ENCODE data around the gene ITPR2.

Gene ITPR2

GRCh38 chr12:26292596-26292995, 540.4 kb downstream of the ITPR2 start:
- no peak for DNase-seq (ENCODE audit: low read depth)

DNA sequence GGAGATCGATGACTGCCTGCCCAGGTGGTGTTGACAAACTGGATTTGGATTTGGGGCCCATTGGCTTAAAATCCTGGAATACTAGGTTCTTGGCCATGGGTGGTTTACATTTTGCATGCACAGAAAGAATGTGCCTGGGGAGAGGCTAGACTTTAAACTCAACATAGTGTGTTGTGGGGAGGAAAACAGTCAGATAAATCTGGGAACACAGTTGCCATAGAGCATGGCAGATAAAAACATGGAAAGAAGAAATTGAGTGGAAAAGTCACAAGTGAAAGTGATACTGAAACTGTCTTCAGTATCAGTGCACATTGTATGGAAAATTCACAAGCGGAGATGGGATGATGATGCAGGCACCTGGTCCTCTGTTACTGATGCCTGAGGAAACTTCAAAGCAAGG, 542.4 kb downstream of the ITPR2 start:
- DNase-seq (ENCODE audit: low read depth) = no peak

GRCh38 chr12:26287671-26288381, 545.2 kb downstream of the ITPR2 start:
- DNase-seq (ENCODE audit: low read depth) = no peak

Data from GM04504 (cell line).